HG02642 (cell line): Measurements from ENCODE around the gene YARS2.

ENCODE experiments used
- ATAC-seq: cut with Tn5 transposase; IDR thresholded peaks from one replicate; pipeline ENCODE4 v1.9.1; 2021; ENCODE audit warnings: mild to moderate bottlenecking; ENCODE audit not compliant: unreplicated experiment, poor library complexity

YARS2 gene

GRCh38 chr12:32755654-32756475 is at the start of gene YARS2:
Gene YARS2 (minus strand): TSS chr12:32755897. CDS start chr12:32755874, 23 bp downstream.
- peak; percentile 94 for ATAC-seq

- ATAC-seq = no peak
Observed at GRCh38 chr12:32804301-32804700, 48.6 kb upstream of the YARS2 start.

DNA sequence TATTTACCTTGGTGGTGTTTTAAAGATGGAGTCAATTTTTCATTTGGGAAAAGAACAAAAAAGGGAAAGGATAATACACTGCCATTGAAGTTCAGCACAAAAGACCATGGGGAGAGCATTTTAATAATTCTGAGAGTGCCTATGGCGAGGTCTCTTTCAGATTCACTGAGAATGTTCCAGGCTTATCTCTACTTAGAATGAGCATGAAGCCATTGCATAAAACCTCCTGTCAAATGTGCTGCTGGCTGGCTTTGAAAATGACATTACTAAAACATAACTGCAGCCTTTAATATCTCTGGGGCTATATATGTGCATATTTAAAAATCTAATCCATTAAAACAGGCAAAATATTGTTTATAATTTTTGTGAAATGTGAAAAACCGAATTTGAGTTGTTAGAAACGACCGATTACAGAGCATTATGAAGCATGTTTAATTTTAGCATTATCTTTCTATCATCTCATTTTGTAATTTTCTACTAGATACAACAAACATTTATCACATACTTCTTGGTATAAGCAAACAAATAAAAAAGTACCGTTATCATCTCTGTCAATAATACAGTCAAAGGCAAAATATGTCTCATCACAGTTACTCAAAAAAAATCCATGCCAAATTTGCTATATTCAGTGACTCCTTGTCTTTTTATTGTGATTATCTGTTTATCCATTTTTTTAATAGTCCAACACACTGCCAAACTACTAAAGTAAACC is 45.7 kb upstream of the YARS2 start:
- ATAC-seq = no peak

DNA sequence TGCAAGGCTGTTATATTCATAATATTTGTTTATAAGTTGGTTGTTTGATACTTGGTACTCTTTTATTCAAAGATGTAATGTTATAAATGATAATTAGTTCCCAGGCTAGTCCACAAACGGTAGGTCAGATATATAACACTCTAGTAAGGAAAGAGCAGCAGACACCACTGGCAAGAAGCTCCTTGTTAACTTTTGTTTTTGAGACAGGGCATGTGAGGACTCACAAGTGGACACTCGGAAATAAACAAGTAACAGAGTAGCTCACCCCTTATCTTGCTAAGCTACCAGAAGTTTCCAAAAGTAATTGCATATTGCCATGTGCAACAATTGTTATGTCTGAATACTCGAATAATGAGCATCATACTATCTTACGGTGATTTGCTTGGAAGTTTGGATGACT is 38.6 kb upstream of the YARS2 start:
- no peak for ATAC-seq

- ATAC-seq = no peak
Observed at GRCh38 chr12:32789916-32790315, 34.2 kb upstream of the YARS2 start.

DNA sequence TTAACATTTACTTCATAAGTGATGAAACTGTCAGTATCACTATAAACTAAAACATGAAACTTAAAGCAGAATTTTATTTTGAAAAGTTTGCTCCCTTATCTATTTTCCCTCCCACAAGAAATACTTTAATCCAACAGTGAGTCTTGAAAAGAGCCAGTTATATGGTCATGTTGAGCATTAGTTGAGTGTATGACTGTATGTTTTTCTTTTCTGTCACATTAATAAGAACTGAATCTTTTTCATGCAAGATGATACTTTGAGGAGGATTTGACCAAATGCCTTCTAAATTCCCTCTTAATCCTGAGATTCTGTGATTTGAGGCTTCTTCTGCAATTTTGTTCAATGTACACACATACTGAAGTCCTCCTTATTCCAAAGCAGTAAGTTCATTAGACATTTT is 33.7 kb upstream of the YARS2 start:
- no peak for ATAC-seq

- ATAC-seq = no peak
Observed at GRCh38 chr12:32788405-32788804, 32.7 kb upstream of the YARS2 start.

GRCh38 chr12:32785557-32785956 is 29.9 kb upstream of the YARS2 start:
- no peak for ATAC-seq

DNA sequence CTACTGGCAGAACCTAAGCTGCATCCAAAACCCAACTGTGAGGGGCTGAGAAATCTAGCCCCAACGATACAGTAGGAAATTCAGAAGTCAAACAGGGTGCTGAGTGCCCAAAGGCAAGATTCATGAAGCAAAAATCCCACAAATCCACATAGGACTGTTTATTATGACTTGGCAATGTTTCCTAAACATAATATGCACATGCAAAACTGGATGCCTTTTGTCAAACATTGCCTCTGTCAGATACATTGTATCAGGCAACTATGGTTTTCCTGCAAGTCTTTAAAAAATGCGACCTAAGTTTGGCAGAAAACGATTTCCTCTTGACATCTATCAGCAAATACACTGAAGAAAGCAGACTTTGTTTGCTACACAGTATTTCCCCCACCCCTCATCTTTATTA is 27.3 kb upstream of the YARS2 start:
- ATAC-seq = no peak

GRCh38 chr12:32780071-32780470 is 24.4 kb upstream of the YARS2 start:
- no peak for ATAC-seq

DNA sequence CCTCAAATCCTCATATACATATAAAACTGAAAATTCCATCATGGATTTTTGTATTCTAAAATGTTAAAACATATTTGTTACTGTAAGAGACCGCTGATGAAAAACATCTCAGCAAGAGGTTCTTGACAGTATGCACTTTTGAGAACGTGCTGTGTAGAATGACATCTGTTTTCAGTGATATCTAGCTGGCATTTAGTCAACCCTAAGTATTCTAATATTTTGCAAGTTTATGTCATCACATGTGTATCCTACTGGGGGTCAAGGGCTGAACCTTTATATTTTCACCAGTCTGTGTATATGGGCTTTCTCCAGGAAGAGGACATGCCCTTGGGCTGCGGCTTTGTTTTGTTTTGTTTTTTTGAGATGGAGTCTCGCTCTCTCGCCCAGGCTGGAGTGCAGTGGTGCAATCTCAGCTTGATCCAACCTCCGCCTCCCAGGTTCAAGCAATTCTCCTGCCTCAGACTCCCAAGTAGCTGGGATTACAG is 22.0 kb upstream of the YARS2 start:
- ATAC-seq = no peak

- no peak for ATAC-seq
Observed at GRCh38 chr12:32777159-32777558, 21.5 kb upstream of the YARS2 start.

DNA sequence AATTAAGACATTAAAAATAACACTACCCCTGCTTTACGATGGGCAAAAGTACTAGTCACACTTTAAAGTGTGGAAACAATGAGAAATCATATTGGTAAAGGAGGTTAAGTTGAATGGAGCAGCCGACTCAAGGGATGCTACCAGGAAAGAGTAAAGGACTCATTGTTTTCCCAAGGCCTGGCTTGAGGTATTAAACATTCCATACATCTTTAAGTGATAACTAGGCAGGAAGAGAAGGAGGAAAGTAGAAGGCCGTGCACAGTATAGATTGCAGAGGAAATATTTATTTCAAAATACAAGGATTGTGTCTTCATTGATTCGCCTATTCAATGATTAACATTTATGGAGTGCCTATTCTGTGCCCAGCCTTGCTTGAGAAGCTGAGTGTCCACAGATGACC is 20.6 kb upstream of the YARS2 start:
- ATAC-seq = no peak

GRCh38 chr12:32773691-32774090 is 18.0 kb upstream of the YARS2 start:
- ATAC-seq = no peak

DNA sequence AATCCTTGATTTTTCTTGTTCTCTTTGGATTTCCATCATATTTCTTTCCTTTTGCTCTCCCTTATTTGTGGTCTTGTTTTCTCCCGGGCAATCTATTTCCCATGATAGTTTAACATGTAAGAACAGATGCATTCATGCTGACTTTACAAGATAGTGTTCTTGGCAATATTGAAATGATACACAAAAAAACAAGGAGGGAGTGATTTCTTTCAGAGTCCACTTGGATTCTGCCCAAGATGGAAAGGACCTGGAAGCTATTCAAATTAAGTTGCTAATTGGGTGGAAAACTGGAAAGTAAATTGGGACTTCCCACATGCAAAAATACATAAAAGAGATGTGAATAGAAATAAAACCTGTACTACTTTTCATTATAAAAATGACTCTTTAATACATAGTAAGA is 14.4 kb upstream of the YARS2 start:
- no peak for ATAC-seq

DNA sequence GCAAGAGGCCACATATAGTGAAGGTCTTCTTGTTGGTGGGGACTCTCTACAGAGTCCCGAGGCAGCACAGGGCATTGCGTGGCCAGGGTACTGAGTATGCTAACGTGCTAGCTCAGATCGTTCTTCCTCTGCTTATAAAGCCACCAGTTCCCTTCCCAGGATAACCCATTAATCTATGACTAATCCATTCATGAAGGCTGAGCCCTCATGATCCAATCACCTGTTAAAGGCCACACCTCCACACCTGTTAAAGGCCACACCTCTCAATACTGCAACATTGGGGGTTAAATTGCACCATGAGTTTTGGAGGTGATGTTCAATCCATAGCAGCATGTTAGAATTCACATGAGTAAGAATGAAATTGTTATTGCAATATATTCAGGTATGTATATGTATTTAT is 12.8 kb upstream of the YARS2 start:
- ATAC-seq = no peak

DNA sequence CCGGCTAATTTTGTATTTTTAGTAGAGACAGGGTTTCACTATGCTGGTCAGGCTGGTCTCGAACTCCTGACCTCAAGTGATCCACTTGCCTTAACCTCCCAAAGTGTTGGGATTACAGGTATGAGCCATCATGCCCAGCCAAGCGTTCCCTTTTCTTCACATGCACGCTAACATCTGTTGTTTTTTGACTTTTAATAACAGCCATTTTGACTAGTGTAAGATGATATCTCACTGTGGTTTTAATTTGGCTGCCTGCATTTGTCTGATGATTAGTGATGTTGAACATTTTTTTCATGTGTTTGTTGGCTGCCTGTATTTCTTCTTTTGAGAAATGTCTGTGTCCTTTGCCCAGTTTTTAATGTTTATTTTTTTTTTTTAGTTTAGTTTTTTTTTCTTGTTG is 10.2 kb upstream of the YARS2 start:
- no peak for ATAC-seq

GRCh38 chr12:32761716-32762115 is 6.0 kb upstream of the YARS2 start:
- no peak for ATAC-seq

GRCh38 chr12:32757157-32757556 is 1.5 kb upstream of the YARS2 start:
- ATAC-seq = no peak

DNA sequence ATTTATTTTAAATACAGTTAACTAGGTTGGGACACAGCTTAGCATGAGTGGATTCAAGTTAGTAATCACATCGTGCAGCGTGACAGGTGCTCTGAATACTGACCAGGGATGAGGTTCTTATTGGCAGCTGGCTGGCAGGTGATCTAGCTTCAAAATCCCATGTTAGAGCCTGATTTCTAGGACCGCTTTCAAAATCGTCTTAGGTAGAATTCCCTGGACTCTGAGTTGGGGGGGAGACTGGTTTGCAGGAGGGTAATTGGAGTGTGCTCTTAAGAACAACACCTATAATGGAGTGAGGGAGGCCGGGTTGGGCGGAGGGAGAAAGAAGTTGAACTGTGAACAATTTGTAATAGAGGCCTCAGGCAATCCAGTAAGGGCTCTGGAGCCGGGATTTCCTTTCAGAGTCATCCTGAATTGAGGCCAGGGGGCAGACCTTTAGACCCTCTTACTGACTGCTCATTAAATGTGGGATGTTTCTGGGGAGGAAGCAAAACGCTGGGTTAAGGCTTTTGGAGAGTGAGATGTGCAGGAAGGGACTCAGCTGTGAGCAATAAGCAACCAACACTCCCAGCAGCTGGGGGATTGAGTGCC is 874 bp upstream of the YARS2 start:
- no peak for ATAC-seq

DNA sequence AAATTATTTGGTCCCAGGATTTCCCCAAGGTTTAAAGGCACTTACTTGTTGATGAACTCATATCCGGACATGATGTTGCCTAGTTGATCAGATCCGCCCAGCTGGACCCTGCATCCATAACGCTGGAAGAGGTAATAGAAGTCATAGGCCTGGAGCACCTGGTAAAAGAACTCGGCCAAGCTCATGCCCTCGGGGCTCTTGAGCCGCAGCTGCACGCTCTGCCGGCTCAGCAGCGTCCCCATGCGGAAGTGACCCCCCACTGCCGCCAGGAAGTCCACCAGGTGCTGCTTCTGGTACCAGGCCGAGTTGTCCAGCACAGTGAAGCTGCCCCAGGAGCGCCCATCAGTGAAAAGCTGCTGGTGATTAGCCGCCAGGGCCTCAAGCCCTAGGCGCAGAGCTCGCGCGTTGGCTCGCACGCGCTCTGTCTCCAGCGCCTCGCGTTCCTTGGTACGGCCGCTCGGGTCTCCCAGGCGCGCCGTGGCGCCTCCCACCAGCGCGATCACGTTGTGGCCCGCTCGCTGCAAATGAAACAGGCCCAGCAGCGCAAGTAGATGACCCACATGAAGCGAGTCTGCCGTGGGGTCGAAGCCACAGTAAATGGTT is 545 bp downstream of the YARS2 start:
- ATAC-seq = peak; percentile 75
